ENCODE data around the gene CEMIP2. TPM values are rescaled to one million over a fixed set of nuclear protein-coding genes. Genes with fewer than 3 reads are reported as not detected.
"Not testable (repeated sequence)": the region's sequence is repeated elsewhere in the genome, so short reads cannot be mapped to it uniquely, and the experiment has no call there.

The CEMIP2 gene
- polyA plus RNA-seq, 1 of the 3 experiments (the other 2 are of a cell fraction) = 39.8 TPM

DNA sequence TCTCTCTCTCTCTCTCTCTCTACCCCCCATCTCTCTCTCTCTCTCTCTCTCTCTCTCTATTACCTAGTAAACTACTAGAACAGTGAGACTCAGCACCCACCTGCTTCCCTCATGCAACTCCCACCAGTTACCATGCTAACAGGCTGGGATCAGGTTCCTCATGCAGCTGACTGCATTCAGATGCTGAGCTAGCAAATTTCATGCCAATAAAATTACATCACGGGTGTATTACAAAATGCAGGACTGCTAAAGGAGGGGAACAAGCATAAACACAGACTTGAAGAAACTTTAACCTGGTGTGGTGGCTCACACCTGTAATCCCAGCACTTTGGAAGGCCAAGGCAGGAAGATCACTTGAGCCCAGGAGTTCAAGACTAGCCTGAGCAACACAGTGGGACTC lies 76.0 kb downstream of the CEMIP2 start:
- no peaks in the 10 kb centered on the region for H3F3A ChIP-seq (replicated peaks; ENCODE audit: insufficient read depth)
- H2AFZ ChIP-seq (ENCODE audit: low read depth) = no peak overlapping the region
- no peaks in the 10 kb centered on the region for H3K9me2 ChIP-seq
- no peak overlapping the region for H3K27ac ChIP-seq (ENCODE audit: low read depth in 2 of 2, low read length in 1 of 2)
- H3K36me3 ChIP-seq (replicated peaks in 1 of 2; ENCODE audit: control insufficient read depth in 1 of 2, insufficient read depth in 2 of 2, low read length in 1 of 2) = peaks cover 0 to 10% of the 10 kb centered on the region in 2 experiments
- no peak for DNase-seq
- no peaks in the 10 kb centered on the region for H3K4me1 ChIP-seq (ENCODE audit: control insufficient read depth in 1 of 2, insufficient read depth in 2 of 2, low read depth in 1 of 2, low read length in 1 of 2)
- ChIA-PET POLR2A (no interaction called here), CTCF (no interaction called here)
- H3K4me2 ChIP-seq = no peak overlapping the region
- no peaks in the 10 kb centered on the region for H4K20me1 ChIP-seq (ENCODE audit: insufficient read depth)
- TF ChIP-seq MEF2A (IDR thresholded peaks at IDR 0.05; ENCODE audit: borderline replicate concordance, low read depth) (no peak), YY1 (IDR thresholded peaks at IDR 0.05; ENCODE audit: low read depth) (no peak), FOSL2 (IDR thresholded peaks at IDR 0.05; ENCODE audit: borderline replicate concordance, low read depth) (no peak)
- no peak overlapping the region for H3K4me3 ChIP-seq (ENCODE audit: low read depth in 2 of 2, low read length in 1 of 2)
- H3K9ac ChIP-seq = no peak overlapping the region
- 19% methylated on average over 1 of the region's 1 CpG for WGBS (ENCODE audit: low lambda C conversion rate)
- no peaks in the 10 kb centered on the region for H3K79me2 ChIP-seq (ENCODE audit: insufficient read depth)
- H3K27me3 ChIP-seq (ENCODE audit: insufficient read depth) = no peaks in the 10 kb centered on the region
- no peaks in the 10 kb centered on the region for H3K9me3 ChIP-seq

DNA sequence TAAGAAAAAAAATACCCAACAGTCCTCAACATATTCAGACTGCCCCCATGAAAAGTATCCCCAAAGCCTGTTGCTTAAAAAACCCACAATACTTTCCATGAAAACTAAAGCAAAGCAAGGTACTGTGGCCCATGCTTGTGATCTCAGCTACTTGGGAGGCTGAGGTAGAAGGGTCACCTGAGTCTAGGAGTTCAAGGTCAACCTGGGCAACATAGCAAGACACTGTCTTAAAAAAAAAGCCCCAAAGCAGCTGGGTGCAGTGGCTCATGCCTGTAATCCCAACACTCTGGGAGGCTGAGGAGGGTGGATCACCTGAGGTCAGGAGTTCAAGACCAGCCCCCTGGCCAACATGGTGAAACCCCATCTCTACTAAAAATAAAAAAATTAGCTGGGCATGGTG lies 76.7 kb downstream of the CEMIP2 start:
- H3K9me2 ChIP-seq; H3K9ac ChIP-seq; H3K4me1 ChIP-seq (ENCODE audit: control insufficient read depth in 1 of 2, insufficient read depth in 2 of 2, low read depth in 1 of 2, low read length in 1 of 2); H3K4me2 ChIP-seq; H3K27ac ChIP-seq (ENCODE audit: low read depth in 2 of 2, low read length in 1 of 2); H3F3A ChIP-seq (replicated peaks; ENCODE audit: insufficient read depth); DNase-seq; POLR2A ChIA-PET; H3K27me3 ChIP-seq (ENCODE audit: insufficient read depth); H3K36me3 ChIP-seq (replicated peaks in 1 of 2; ENCODE audit: control insufficient read depth in 1 of 2, insufficient read depth in 2 of 2, low read length in 1 of 2); H3K79me2 ChIP-seq (ENCODE audit: insufficient read depth); H2AFZ ChIP-seq (ENCODE audit: low read depth); H3K9me3 ChIP-seq; H4K20me1 ChIP-seq (ENCODE audit: insufficient read depth); H3K4me3 ChIP-seq (ENCODE audit: low read depth in 2 of 2, low read length in 1 of 2); CTCF ChIA-PET: not testable (repeated sequence)

DNA sequence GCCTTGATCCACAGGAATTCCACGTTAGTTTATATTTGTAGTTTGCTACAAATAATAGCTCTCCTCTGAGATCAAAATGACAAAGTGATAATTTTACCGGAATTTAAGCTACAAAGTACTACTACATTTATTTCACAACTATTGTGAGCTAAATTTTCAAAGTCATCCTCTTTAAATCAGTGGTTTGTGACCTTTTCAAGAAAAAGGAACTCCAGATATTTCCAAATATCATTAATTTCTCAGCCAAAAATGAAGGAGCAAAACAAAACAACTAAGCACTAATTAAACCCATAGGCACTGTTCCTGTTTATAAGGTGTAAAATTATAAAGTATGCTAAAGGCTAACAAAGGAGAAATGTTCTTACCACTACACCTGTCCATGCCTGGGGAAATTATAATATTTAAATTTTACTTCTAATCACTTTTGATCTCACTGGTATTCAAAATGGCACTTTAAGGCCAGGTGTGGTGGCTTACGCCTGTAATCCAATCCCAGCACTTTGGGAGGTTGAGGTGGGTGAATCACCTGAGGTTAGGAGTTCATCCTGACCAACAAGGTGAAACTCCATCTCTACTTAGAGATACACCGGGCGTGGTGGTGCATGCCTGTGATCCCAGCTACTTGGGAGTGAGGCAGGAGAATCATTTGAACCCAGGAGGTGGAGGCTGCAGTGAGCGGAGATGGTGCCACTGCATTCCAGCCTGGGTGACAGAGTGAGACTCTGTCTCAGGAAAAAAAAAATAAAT lies 77.5 kb downstream of the CEMIP2 start:
- no peaks in the 10 kb centered on the region for H3F3A ChIP-seq (replicated peaks; ENCODE audit: insufficient read depth)
- no peak for DNase-seq
- no peaks in the 10 kb centered on the region for H4K20me1 ChIP-seq (ENCODE audit: insufficient read depth)
- no peaks in the 10 kb centered on the region for H3K9me2 ChIP-seq
- no peaks in the 10 kb centered on the region for H3K9me3 ChIP-seq
- 59% methylated on average over 6 of the region's 6 CpGs for WGBS (ENCODE audit: low lambda C conversion rate)
- no peaks in the 10 kb centered on the region for H3K4me1 ChIP-seq (ENCODE audit: control insufficient read depth in 1 of 2, insufficient read depth in 2 of 2, low read depth in 1 of 2, low read length in 1 of 2)
- POLR2A ChIA-PET = no interaction called here
- H3K9ac ChIP-seq = no peak overlapping the region
- H3K4me3 ChIP-seq (ENCODE audit: low read depth in 2 of 2, low read length in 1 of 2) = no peak overlapping the region
- H2AFZ ChIP-seq (ENCODE audit: low read depth) = no peak overlapping the region
- CTCF ChIA-PET = interaction anchor here (0.7 to 1.3 kb wide), 2 partner anchors 25 to 956 kb away, joined by 3 to 4 read pairs; no protein-coding TSS in a partner anchor
- no peaks in the 10 kb centered on the region for H3K27me3 ChIP-seq (ENCODE audit: insufficient read depth)
- TF ChIP-seq SMC3 (IDR thresholded peaks at IDR 0.05; ENCODE audit: low read depth, low read length) = no peak
- TF ChIP-seq, protein P1, sequence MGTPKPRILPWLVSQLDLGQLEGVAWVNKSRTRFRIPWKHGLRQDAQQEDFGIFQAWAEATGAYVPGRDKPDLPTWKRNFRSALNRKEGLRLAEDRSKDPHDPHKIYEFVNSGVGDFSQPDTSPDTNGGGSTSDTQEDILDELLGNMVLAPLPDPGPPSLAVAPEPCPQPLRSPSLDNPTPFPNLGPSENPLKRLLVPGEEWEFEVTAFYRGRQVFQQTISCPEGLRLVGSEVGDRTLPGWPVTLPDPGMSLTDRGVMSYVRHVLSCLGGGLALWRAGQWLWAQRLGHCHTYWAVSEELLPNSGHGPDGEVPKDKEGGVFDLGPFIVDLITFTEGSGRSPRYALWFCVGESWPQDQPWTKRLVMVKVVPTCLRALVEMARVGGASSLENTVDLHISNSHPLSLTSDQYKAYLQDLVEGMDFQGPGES (IDR thresholded peaks at IDR 0.05; ENCODE audit: low read depth, low read length) = no peak
- TF ChIP-seq FOSL2 (IDR thresholded peaks at IDR 0.05; ENCODE audit: borderline replicate concordance, low read depth) = no peak
- H3K27ac ChIP-seq (ENCODE audit: low read depth in 2 of 2, low read length in 1 of 2) = no peak overlapping the region
- H3K36me3 ChIP-seq (replicated peaks in 1 of 2; ENCODE audit: control insufficient read depth in 1 of 2, insufficient read depth in 2 of 2, low read length in 1 of 2) = peaks cover 0 to 10% of the 10 kb centered on the region in 2 experiments
- no peaks in the 10 kb centered on the region for H3K79me2 ChIP-seq (ENCODE audit: insufficient read depth)
- no peak overlapping the region for H3K4me2 ChIP-seq
